HG03060 (cell line): Measurements from ENCODE around the gene RASA3.

Experiments
- ATAC-seq: cut with Tn5 transposase; IDR thresholded peaks from one replicate; pipeline ENCODE4 v1.9.1; 2021; ENCODE audit warnings: low read depth, moderate number of reproducible peaks; ENCODE audit not compliant: unreplicated experiment

The RASA3 gene

GRCh38 chr13:113965383-113965874 lies 167.0 kb downstream of the RASA3 start:
- no peak for ATAC-seq

GRCh38 chr13:113964251-113964995 lies 168.0 kb downstream of the RASA3 start:
- ATAC-seq, result no peak

GRCh38 chr13:113963376-113963775 lies 169.0 kb downstream of the RASA3 start:
- no peak for ATAC-seq

GRCh38 chr13:113962975-113963374 lies 169.4 kb downstream of the RASA3 start:
- ATAC-seq, result no peak

GRCh38 chr13:113962386-113962785 lies 170.0 kb downstream of the RASA3 start:
- ATAC-seq, result no peak

GRCh38 chr13:113960276-113960948 lies 172.0 kb downstream of the RASA3 start:
- ATAC-seq, result no peak

- ATAC-seq, result no peak
Observed at GRCh38 chr13:113959198-113959597, 173.2 kb downstream of the RASA3 start.

GRCh38 chr13:113958373-113958772 lies 174.1 kb downstream of the RASA3 start:
- ATAC-seq, result no peak

GRCh38 chr13:113956571-113956970 lies 175.9 kb downstream of the RASA3 start:
- no peak for ATAC-seq

- ATAC-seq, result no peak
Observed at GRCh38 chr13:113955691-113956090, 176.7 kb downstream of the RASA3 start.

GRCh38 chr13:113955235-113955634 lies 177.2 kb downstream of the RASA3 start:
- no peak for ATAC-seq

- ATAC-seq, result no peak
Observed at GRCh38 chr13:113954046-113954835, 178.2 kb downstream of the RASA3 start.

- no peak for ATAC-seq
Observed at GRCh38 chr13:113953561-113953960, 178.9 kb downstream of the RASA3 start.

GRCh38 chr13:113952983-113953520 lies 179.4 kb downstream of the RASA3 start:
- no peak for ATAC-seq

- ATAC-seq, result no peak
Observed at GRCh38 chr13:113952151-113952982, 180.1 kb downstream of the RASA3 start.

GRCh38 chr13:113951246-113951999 lies 181.0 kb downstream of the RASA3 start:
- no peak for ATAC-seq

GRCh38 chr13:113950451-113951245 lies 181.8 kb downstream of the RASA3 start:
- no peak for ATAC-seq

- ATAC-seq, result no peak
Observed at GRCh38 chr13:113949546-113949945, 182.9 kb downstream of the RASA3 start.
